Hematopoietic multipotent progenitor cell (in vitro differentiated cells): ENCODE measurements around the gene PRDM7. TPM values are rescaled to one million over a fixed set of nuclear protein-coding genes. Genes with fewer than 3 reads are reported as not detected.
"Not testable (repeated sequence)": the region's sequence is repeated elsewhere in the genome, so short reads cannot be mapped to it uniquely, and the experiment has no call there.

Source experiments
- DNase-seq, 3 donors: peaks; one replicate each; pipeline ENCODE4 v3.0.0-alpha.2; 2011 to 2015; ENCODE audit warnings: low read depth in 2 of 3, low spot score in 2 of 3
- total RNA-seq: library from RNA; depleted of rRNA; stranded (reverse); fragments of >200 nt; gene quantifications from one replicate; pipeline ENCODE4 v1.2.3, GENCODE V29; 2012

Gene PRDM7
- total RNA-seq, 1 donor, result not detected

- no peak for DNase-seq
Observed at GRCh38 chr16:90016339-90016950, 60.7 kb downstream of the PRDM7 start.

- DNase-seq, result no peak
Observed at GRCh38 chr16:90015586-90016338, 61.4 kb downstream of the PRDM7 start.

- DNase-seq, result no peak
Observed at GRCh38 chr16:90012991-90013745, 64.0 kb downstream of the PRDM7 start.

DNA sequence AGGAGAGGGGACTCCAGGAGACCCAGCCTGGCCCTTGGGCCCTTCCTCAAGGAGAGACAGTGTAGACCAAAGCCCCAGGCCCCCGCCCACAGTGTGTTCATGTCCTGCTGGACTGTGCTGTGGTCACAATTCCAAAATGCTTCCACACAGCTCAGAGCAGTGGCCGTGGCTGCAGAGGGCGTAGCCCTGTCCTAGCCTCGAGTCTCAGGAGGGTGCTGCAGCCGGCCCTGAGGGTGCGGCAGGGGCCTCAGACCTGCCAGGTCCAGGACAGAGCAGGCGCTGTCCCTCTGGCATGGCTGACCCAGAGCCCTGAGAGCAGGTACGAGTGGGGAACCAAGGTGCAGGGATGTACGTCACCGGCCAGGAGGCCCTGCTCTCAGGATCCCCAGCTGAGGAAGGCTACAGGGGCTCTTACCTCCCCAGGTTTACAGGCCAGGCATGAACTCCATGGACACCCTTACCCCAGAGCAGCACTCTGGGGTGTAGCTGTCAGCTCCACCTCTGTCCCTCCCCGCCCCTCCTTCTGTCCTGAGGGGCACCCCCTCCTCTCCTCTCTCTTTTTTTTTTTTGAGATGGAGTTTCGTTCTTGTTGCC is 65.1 kb downstream of the PRDM7 start:
- no peak for DNase-seq

- DNase-seq, result no peak
Observed at GRCh38 chr16:90011508-90011819, 65.7 kb downstream of the PRDM7 start.

DNA sequence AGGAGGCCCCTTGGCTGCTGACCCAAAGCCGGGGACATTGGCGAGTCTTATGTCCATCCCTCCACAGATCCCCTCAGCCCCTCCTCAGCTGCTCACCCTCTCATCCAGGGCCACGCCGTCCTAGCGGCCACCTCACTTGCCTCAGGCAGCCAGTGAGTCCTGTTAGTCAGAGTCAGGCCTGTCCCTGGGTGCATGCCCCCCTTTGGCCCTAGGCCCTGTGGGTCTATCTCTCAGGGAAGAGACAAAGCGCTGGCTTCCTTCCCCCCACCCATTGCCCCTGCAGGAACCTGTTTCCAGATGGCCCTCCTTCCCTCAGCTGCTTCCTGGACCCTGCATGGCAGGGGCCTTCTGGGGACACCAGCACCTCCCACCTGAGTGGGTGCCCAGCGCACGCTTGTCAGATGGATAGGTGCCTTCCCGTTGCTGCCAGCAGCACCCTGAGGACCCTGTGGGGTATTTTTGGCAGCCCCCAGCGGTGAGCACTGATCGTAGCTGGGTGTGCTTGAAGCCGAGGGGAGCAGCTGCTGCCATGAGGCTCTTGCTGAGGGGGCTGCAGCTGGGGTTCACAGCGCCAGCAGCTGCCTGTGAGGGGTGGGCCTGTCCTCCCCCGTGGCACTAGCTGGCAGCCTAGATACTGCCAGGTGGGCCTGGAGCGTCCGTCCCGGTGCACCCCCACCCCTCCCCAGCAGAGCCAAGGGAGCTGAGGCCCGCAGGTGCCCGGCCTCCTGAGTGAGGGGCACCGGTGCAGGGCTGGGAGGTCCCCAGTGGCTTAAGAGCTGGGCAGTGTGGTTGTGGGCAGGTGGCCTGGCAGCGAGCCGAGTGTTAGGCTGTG is 66.2 kb downstream of the PRDM7 start:
- peak in 1 of 3 donors; percentile 56 for DNase-seq

- DNase-seq, result no peak
Observed at GRCh38 chr16:90009172-90009899, 67.8 kb downstream of the PRDM7 start.

DNA sequence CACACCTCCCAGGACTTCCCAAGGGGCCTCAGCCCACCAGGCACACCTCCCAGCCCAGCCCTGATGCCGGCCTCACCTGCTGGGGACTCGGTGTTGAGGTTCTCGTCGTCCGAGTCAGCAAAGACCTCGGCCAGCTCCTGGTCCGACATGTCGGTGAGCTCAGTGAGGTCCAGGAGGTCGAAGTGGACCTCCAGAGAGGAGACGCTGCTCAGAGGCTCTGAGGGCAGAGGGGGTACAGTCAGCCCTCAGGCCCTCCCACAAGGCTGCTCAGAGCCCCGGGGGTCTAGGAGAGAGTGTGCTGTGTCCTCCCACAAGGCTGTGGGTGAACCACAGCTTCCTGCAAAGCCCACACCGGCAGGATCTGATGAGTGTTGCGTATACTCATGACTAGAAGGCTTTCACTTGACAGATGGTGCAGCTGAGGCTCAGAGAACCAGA is 68.4 kb downstream of the PRDM7 start:
- peak in 2 of 3 donors; percentile 90 to 94 for DNase-seq

DNA sequence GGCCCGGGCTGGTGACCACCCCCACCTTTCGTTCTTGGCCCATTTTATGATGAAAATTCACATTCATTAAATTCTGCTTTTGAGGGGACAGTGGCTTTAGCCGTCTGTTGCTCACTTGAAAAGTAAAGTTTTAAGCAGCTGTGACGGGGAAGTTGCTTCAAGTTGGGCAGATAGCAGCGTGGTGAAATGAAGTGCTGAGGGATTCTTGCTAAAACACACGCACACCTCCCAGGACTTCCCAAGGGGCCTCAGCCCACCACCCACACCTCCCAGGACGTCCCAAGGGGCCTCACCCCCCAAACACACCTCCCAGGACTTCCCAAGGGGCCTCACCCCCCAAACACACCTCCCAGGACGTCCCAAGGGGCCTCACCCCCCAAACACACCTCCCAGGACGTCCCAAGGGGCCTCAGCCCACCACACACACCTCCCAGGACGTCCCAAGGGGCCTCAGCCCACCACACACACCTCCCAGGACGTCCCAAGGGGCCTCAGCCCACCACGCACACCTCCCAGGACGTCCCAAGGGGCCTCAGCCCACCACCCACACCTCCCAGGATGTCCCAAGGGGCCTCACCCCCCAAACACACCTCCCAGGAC is 69.4 kb downstream of the PRDM7 start:
- DNase-seq, result not testable (repeated sequence)

DNA sequence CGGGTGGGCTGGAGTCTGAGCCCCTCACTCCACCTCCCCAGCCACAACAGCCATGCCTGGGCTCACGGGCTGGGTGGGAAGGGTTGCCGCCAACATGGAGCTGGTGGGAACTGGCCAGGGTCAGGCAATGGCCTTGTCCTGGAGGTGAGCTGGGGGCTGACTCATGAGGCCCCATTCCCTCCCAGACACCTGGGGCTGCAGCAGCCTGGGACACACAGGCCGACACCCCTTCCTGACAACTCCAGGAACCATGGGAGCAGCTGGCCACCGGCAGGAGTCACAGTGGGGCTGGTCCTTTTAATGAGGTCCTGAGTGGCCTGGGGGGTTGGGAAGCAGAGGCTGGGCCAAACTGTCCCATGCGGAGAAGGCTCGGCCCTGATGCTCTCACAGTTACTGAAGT is 70.1 kb downstream of the PRDM7 start:
- no peak for DNase-seq

Other genes with a start within 250 kb of the PRDM7 start
- 0.54 TPM for gene SPIRE2, start 248.9 kb downstream of the PRDM7 start, total RNA-seq
- gene TCF25, start 203.7 kb downstream of the PRDM7 start, total RNA-seq, result 195 TPM
- gene MC1R, start 158.5 kb downstream of the PRDM7 start, total RNA-seq, result 15.9 TPM
- 1.1 TPM for gene TUBB3, start 154.0 kb downstream of the PRDM7 start, total RNA-seq
- 29.4 TPM for gene DEF8, start 128.6 kb downstream of the PRDM7 start, total RNA-seq
- gene DBNDD1, start 57.9 kb downstream of the PRDM7 start, total RNA-seq, result 1.1 TPM